ENCODE measurements around the gene COPS7B.
A peak's percentile ranks its signal among the peaks of the same experiment; 100 is the strongest.

Gene COPS7B

DNA sequence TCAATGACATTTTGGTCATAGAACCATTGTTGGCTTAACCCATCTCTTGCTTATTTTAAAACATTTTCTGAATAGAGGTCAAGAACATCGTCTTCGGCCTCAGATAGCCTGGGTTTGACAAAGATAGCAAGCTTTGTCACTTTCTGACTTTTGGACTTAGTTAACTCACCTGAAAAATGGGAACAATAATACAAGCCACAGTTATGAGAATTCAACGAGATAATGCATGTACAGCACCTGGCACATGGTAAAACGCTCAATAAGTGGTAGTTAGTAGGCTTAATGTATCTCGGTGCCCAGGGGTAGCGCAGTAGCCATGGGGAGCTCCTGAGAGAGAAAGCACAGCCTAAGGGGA, 446 bp upstream of the COPS7B start:
- ATAC-seq = no peak

DNA sequence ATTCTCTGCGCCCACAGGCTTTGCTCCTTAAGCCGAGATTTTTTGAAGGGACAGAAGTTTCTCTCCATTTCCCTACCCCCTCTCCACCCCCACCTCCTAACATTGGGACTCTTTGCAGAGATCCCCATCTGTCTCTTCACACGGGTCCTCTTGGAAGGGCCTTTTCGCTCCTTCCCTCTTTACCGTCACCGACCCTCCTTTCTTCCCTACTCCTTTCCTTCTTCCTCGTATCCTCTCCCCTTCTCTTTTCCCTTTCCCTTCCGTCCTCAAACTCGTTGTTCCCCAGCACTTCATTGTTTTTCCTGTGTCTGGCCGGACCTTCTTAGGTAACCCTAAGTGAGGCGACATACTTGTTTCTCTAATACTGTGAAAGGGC, 660 bp downstream of the COPS7B start:
- no peak for ATAC-seq

DNA sequence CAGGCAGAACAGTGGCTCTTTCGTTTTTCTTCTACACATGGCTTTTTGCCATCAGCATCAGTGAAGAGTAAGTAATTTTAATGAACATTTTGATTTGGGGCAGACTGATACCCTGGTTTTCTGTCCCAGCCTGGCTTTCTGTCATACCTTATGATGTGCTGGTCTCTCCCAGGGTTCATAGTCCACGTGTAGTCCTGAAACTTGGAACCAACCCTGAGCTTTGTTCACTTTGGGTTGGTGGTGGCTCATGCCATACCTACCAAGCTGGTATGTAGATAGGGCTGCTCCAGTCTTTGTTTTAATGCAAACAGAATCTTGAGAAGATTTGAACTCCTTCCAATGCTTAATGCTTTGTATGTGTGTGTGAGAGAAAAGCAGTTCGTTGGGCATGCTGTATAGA, 4.9 kb downstream of the COPS7B start:
- ATAC-seq = no peak

DNA sequence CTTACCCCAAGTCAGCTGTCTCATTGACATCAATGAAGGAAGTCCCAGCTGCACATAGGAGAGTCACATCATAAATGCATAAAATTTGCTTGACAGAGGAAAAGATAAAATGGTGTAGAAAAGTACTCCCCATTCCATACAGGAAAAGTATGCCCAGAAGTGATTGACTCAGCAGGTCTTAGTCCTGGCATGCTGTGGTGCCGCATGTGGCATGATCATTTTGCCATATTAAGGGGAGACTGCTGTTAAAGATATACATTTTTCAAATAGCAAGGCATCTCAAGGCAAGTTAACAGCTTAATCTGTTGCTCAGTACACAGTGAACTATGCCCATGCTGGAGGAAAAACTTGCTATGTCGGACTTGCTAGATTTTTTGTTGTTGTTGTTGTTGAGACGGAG, 8.1 kb downstream of the COPS7B start:
- no peak for ATAC-seq

DNA sequence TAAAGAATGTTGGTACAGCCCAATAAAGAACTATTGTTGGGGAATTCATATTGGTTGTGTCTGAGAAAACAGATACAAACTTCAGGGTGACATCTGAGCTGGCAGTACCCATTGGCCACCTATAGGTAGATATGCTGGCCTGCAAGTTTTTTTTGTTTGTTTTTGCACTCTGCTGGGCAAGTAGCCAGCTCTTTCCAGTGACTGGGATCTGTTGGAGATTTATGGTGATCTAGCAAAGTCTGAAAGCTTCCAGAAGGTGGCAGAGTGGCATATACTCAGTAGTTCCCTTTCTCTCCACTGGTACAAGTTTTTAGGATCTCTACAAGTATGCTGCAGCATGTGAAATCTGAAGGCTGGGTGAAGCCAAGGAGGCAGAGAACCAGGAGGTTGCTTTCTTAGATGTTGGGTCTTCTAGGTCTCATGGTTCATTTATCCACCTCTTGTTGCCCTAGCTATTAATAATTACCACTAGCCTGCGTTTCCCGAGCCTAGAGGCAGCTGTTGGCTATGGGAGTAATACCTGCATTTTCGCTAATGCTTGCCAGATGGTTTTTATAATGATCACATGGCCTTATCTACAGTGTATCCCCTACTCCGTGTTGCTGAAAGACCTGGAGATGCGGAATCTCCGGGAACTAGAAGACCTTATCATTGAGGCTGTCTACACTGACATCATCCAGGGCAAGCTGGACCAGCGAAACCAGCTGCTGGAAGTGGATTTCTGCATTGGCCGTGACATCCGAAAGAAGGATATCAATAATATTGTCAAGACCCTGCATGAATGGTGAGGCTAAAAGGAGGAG, 9.5 kb downstream of the COPS7B start:
- no peak for ATAC-seq

DNA sequence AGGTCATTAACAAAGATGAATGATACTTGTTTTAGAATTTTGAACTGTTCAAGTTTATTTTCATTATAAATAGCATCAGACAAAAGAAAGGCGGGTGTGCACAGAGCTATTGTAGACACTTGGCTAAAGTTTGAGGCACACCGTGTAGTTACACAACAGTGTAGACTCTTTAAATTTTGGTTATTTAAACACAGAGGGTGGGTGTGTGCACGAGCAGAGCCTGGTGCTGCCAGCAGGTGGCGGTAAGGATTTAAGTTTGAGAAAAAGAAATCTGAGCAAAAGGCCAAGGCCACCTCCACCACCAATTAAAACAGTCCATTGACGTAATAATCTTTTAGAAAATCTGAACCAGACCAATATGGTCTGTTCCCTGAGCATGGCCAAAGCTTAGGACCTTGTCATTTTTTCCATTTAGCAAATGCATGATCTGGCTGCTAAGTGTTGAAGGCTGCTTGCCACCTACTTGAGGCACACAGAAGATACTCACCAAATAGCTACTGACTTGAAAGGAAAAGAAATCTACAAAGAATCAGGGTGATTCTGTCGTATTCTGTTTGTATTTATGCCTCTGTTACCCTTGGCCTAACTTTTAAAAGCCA, 14.3 kb downstream of the COPS7B start:
- ATAC-seq = peak in 1 of 2 donors; percentile 48

DNA sequence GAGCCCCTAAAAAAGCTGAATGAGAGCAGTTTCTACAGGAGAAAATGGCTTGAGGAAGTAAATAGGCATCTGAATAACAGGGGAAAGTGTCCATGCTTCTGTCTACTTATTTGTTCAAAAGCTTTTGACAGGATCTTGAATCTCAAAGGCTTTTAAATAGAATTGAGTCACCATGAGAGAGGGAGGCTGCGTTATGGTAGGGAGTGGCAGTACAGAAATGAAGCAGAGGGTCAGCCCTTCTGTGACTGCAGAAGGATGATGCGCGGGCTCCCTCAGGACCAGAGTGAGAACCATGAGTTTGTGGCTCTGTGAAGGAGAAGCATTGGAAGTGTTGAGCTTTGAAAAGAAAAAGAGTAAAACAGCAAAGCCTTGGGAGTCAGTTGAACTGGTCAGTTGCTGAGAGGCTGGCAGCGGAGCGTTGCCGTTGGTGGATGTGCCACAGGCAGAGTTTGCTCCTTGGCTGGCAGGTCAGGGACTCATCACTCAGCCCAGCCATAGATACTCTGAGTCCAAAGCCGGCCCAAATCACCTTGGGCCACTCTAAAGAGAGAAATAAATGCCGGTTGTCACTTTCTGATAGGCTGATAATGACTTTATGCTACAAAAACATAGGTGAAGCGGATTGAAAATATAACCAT, 17.4 kb downstream of the COPS7B start:
- ATAC-seq = no peak

DNA sequence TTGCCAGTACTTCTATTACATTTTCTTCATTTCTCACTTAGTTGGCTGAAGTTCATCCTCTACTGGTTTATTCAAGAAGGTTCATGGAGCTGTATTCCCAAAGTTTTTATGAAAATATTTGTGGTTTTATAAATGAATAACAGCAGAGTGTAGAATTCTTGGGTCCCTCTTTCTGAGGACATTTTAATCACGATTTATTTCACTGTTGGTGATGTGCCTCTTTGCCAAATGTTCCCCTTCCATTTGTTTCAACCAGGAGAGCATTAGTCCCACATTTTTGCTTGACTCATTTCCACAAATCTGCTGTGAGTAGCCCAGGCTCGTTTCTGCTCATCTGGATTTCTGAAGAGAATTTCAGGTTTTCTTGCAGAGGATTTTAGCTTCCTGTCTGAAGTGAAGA, 20.8 kb downstream of the COPS7B start:
- no peak for ATAC-seq

DNA sequence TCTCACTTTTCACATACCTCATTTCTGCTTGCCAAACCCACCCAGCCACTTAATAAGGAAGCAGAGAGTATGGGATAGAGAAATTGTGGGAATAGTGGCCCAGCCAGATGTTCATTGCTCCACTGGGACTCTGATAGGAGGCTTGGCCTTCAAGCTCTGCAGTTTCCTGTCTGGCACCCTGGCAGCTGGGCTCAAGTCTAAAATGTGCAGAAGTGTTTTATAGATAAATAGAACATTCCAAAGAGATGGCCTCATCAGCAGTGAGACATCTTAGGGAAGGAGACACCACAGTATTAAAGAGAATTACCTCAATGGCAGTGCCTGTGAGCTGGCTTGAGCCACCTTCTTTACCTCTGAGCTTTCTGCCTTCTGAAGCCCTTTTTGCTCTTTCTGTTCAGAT, 24.7 kb downstream of the COPS7B start:
- no peak for ATAC-seq

DNA sequence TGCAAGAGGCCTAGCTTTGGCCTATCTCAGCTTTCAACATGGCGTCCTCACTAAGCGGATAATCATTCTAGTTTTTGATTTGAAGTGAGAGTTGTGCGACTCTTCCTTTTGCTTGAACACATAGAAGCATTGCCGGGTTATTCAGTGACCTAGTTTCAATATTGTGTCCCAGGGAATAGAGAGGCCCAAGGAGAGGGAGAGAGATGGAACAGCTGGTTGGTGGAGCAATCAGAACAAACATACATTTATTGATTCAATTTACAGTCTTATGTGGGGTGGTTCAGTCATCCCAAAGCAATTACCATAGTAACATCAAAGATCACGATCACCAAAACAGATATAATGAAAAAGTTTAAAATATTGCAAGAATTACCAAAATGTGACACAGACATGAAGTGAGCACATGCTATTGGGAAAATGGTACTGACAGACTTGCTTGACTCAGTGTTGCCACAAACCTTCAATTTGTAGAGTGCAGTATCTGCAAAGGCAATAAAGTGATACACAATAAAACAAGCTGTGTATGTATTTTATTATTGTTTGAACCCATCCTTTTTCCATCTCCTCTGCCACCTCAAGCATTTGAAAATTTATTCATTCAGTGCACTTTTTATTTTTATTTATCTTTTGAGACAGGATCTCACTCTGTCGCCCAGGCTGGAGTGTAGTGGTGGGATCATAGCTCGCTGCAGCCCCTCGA, 30.2 kb downstream of the COPS7B start:
- ATAC-seq = no peak

DNA sequence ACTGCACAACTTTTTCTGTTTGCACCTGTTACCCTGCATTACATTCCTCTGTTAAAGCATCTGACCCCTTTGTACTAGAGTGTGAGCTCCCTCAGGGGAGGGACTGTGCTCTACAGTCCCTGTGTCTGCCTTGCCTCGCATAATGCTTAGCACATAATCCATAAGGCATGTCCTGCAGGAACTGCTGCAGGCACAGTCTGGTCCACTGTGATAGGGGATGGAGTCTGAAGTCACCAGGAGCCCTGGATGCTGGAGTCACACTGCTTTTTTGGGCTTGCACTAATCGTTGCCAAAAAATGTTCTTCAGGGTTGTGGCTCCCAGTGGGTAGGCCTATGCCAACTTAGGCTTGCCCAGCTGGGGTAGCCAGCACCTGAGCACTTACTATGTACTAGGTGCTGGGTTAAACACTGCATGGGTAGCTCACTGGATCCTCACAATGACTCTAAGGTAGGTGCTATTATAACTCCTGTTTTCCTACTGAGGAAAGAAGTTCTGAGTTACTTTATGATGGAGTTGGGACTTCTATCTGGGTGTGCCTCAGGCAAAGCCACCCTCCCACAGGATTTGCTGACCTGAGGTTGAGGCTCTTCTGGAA, 33.3 kb downstream of the COPS7B start:
- ATAC-seq = no peak

DNA sequence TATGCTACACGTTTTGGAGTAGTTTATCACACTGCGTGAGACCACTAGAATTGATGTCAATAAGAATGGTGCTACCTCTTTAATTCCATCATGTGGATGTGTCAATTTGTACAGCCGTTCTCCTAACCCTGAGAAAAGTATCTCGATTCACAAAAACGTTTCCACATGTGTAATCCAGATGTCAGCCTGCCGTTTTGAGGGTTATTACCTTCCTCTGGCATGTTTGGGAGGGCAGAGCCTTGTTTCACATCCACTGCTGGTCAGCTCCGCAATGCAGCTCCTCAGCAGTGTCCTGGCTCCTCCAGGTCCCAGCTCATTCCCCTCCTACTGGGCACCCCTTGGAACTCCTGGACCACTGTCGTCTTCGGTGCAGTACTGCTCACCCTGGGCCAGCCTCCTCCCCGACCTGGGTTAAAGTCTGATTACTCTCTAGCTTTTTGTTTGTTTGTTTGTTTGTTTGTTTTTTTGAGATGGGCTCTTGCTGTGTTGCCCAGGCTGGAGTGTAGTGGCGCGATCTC, 34.6 kb downstream of the COPS7B start:
- ATAC-seq = no peak

DNA sequence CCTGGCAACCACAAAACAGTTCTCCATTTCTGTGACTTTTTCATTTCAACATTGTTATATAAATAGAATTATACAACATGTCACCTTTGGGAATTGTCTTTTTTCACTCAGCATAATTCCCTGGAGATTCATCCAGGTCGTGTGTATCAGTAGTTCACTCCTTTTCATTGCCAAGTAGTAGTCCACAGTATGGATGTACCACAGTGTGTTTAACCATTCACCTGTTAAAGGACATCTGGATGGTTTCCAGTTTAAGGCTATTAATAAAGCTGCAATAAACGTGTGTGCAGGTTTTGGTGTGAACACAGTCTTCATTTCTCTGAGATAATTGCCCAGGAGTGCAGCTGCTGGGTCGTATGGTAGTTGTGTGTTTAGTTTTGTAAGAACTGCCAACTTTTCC, 35.7 kb downstream of the COPS7B start:
- no peak for ATAC-seq

DNA sequence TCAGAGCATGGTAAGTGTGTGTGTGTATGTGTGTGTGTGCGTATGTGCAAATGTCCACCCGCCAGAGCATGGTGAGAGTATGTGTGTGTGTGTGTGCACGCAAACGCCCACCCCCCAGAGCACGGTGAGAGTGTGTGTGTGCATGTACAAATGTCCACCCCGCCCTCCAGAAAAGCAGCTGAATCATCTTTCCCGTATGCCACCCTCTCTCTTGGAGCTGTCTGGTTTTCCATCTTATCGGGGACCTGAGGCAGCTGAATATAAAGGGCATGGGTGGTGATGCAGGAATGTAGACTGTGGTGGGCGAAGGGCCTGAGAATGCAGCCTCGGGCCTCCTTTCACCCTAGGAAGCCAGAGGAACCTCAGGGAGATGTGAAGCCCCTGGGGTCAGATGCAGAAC, 66.9 kb downstream of the COPS7B start:
- ATAC-seq = no peak

DNA sequence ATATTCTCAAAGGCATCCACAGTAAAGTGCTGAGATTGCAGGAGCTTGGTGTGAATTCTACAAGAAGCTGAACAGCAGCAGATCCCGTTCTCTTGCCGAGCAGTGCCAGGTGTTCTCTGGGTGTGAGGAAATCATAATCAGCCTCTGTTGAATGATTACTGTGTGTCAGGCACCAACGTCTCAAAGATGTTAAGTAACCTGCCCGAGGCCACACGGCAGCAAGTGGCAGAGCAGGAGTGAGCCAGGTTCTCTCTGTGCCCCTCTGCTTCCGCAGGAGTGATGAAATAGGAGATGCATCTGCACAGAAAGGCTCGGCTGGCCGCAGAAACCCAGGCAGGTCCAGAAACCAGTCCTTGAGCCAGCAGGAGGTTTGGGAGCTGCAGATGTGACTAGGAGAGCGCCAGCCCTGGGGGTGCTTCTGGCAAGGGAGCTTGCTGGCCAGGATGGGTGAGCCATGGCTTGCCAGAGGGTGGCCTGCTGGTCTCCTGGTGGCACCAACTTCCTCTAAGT, 68.4 kb downstream of the COPS7B start:
- ATAC-seq = no peak

DNA sequence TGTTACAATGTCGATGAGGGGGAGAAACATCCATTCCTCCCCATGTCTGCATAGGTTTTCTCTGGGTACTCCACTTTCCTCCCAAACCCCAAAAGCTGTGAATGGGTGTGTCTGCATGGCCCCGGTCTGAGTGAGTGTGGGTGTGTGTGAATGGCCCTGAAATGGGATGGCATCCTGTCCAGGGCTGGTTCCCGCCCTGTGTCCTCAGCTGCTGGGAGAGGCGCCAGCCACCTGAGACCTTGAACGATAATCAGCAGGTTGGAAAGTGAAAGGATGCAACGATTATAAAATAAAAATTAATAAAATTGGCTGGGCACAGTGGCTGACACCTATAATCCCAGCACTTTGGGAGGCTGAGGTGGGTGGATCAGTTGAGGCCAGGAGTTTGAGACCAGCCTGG, 70.7 kb downstream of the COPS7B start:
- no peak for ATAC-seq
